Endodermal cell (in vitro differentiated cells): ENCODE results near the gene CPSF6. TPM values are rescaled to one million over a fixed set of nuclear protein-coding genes. Genes with fewer than 3 reads are reported as not detected.

ENCODE experiments used
- DNase-seq: peaks from one replicate; pipeline ENCODE4 v3.0.0-alpha.2; 2017
- H3K27ac ChIP-seq: 2 replicates; pipeline ENCODE4 v1.5.1; 2013; ENCODE audit warnings: mild to moderate bottlenecking, low read depth, low read length, moderate library complexity
- H3K27me3 ChIP-seq: 2 replicates; pipeline ENCODE4 v1.6.1; 2013; ENCODE audit warnings: mild to moderate bottlenecking, low read length, moderate library complexity; ENCODE audit not compliant: insufficient read depth, control insufficient read depth, poor library complexity, severe bottlenecking
- H3K36me3 ChIP-seq: 2 replicates; pipeline ENCODE4 v1.7.0; 2013; ENCODE audit warnings: mild to moderate bottlenecking, low read length, moderate library complexity; ENCODE audit not compliant: control insufficient read depth, insufficient read depth
- H3K4me1 ChIP-seq: one replicate; pipeline ENCODE4 v1.7.0; 2013; ENCODE audit warnings: low read length; ENCODE audit not compliant: control insufficient read depth, insufficient read depth
- H3K4me3 ChIP-seq: 2 replicates; pipeline ENCODE4 v1.5.1; 2013; ENCODE audit warnings: mild to moderate bottlenecking, low read length, moderate library complexity
- H3K9ac ChIP-seq: 2 replicates; pipeline ENCODE4 v1.6.1; 2013; ENCODE audit warnings: mild to moderate bottlenecking, low read length, moderate library complexity; ENCODE audit not compliant: poor library complexity, severe bottlenecking; ENCODE audit errors: extremely low read depth
- H3K9me3 ChIP-seq: 2 replicates; pipeline ENCODE4 v1.6.1; 2013; ENCODE audit warnings: mild to moderate bottlenecking, low read length, moderate library complexity; ENCODE audit not compliant: control insufficient read depth
- H3K27ac Mint-ChIP-seq: 2 replicates; pipeline ENCODE4 v1.8.0; 2020; ENCODE audit warnings: mixed read lengths
- H3K27me3 Mint-ChIP-seq: 2 replicates; pipeline ENCODE4 v1.8.0; 2021; ENCODE audit warnings: mild to moderate bottlenecking, mixed read lengths; ENCODE audit not compliant: insufficient read depth
- H3K36me3 Mint-ChIP-seq: 2 replicates; pipeline ENCODE4 v1.8.0; 2020; ENCODE audit warnings: low read depth, mixed read lengths
- H3K4me1 Mint-ChIP-seq: 2 replicates; pipeline ENCODE4 v1.8.0; 2020; ENCODE audit warnings: mixed read lengths
- H3K4me3 Mint-ChIP-seq: 2 replicates; pipeline ENCODE4 v1.8.0; 2020; ENCODE audit warnings: mild to moderate bottlenecking, moderate library complexity, mixed read lengths
- H3K9me3 Mint-ChIP-seq: 2 replicates; pipeline ENCODE4 v1.8.0; 2020; ENCODE audit warnings: mild to moderate bottlenecking, mixed read lengths
- WGBS, 2 experiments: methylation state at CpG; one replicate each; pipeline versions ENCODE4 v1.1.5 to v1.1.7; 2013; ENCODE audit warnings: missing lambda C conversion rate in 2 of 2, mixed read lengths in 1 of 2; ENCODE audit not compliant: insufficient coverage in 1 of 2, insufficient read length in 1 of 2; 5-methylcytosine and 5-hydroxymethylcytosine counted together
- total RNA-seq, 2 donors: library from RNA; stranded (reverse); fragmentation: NEBNext Ultra II Directional in 1 of 2; extraction: Animal tissue kit (Norgen Biotek cat#: 25700) in 1 of 2; gene quantifications; 2 replicates in 1 of 2; 3 replicates in 1 of 2; pipeline ENCODE4 v1.2.1, GENCODE V29; 2021
- TF ChIP-seq, protein P1 (sequence below): fragments of 200-600 bp; sonication (generic); conservative IDR thresholded peaks from 2 replicates; pipeline ENCODE4 v1.5.0; 2021; ENCODE audit warnings: antibody characterized with exemption, mild to moderate bottlenecking

CPSF6 gene
- total RNA-seq, 2 donors from 2014 or later, result 115 to 139 TPM

GRCh38 chr12:69241438-69242092 lies 2.2 kb downstream of the CPSF6 start:
- no peak overlapping the region for H3K27ac ChIP-seq
- peak overlapping the region; percentile 80 for H3K9ac ChIP-seq
- H3K36me3 ChIP-seq, result peaks cover 19% of the 10 kb centered on the region
- no peaks in the 10 kb centered on the region for H3K27me3 ChIP-seq
- Mint-ChIP-seq H3K27ac (no peak overlapping the region), H3K4me3 (peak overlapping the region; percentile 86), H3K36me3 (peaks cover 13% of the 10 kb centered on the region), H3K27me3 (no peaks in the 10 kb centered on the region), H3K4me1 (peaks cover 27% of the 10 kb centered on the region), H3K9me3 (no peaks in the 10 kb centered on the region)
- peak overlapping the region; percentile 86 for H3K4me3 ChIP-seq
- TF ChIP-seq, protein P1, sequence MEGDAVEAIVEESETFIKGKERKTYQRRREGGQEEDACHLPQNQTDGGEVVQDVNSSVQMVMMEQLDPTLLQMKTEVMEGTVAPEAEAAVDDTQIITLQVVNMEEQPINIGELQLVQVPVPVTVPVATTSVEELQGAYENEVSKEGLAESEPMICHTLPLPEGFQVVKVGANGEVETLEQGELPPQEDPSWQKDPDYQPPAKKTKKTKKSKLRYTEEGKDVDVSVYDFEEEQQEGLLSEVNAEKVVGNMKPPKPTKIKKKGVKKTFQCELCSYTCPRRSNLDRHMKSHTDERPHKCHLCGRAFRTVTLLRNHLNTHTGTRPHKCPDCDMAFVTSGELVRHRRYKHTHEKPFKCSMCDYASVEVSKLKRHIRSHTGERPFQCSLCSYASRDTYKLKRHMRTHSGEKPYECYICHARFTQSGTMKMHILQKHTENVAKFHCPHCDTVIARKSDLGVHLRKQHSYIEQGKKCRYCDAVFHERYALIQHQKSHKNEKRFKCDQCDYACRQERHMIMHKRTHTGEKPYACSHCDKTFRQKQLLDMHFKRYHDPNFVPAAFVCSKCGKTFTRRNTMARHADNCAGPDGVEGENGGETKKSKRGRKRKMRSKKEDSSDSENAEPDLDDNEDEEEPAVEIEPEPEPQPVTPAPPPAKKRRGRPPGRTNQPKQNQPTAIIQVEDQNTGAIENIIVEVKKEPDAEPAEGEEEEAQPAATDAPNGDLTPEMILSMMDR, result no peak
- H3K9me3 ChIP-seq, result no peaks in the 10 kb centered on the region
- H3K4me1 ChIP-seq, result no peaks in the 10 kb centered on the region
- no peak for DNase-seq
- WGBS, 2 experiments, result 0 to 19% methylated on average over 1 to 3 of the region's 5 CpGs

GRCh38 chr12:69243099-69244084 lies 4.0 kb downstream of the CPSF6 start:
- Mint-ChIP-seq H3K36me3 (peaks cover 22% of the 10 kb centered on the region), H3K27ac (peak overlapping the region; percentile 21), H3K9me3 (no peaks in the 10 kb centered on the region), H3K27me3 (no peaks in the 10 kb centered on the region), H3K4me3 (no peak overlapping the region), H3K4me1 (peaks cover 30% of the 10 kb centered on the region)
- Histone ChIP-seq H3K9me3 (peaks cover 5% of the 10 kb centered on the region), H3K36me3 (peaks cover 31% of the 10 kb centered on the region), H3K9ac (no peak overlapping the region), H3K27ac (no peak overlapping the region), H3K27me3 (no peaks in the 10 kb centered on the region), H3K4me3 (peak overlapping the region; percentile 86), H3K4me1 (no peaks in the 10 kb centered on the region)
- TF ChIP-seq, protein P1, result no peak
- 96 to 97% methylated on average over 5 to 7 of the region's 7 CpGs for WGBS, 2 experiments
- DNase-seq, result peak; percentile 46

DNA sequence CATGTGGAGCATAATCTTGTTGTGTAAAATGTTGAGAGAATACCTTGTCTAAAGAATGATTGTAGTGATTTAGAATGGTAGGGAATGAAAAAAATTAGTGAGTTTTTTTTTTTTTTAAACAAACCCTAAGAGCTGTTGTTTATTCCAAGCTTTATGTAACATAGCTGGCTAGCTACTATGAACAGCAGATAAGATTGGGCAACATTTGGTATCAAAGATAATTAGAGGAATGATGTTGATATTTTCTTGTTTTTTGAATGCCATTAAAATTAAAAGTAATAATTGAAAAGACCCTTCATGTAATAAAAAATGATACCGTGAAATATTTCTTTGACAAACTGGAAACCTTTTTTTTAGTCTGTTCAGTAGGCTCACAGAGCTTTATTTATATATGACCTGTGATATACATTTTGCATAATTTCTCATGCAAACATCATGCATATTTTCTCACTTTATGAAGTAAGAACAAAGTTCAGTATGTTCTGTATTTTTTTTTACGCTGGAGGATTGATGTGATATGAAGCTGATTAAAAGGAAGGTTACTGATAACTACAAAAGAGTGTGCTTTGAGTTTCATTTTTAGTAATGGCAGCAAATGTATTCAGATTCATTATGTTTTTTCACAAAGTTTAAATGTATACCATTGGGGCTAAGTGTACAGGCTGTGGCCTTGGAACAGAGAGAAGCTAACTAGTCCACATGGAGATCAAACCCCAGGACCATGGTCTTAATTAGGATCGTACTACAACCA lies 8.1 kb downstream of the CPSF6 start:
- Histone ChIP-seq H3K9me3 (peaks cover 9% of the 10 kb centered on the region), H3K4me1 (no peaks in the 10 kb centered on the region), H3K27me3 (no peaks in the 10 kb centered on the region), H3K9ac (no peak overlapping the region), H3K36me3 (peaks cover 58% of the 10 kb centered on the region), H3K4me3 (no peak overlapping the region), H3K27ac (no peak overlapping the region)
- WGBS, 2 experiments, result 98 to 100% methylated on average over 1 to 3 of the region's 3 CpGs
- H3K27me3 Mint-ChIP-seq, result no peaks in the 10 kb centered on the region
- no peak overlapping the region for H3K4me3 Mint-ChIP-seq
- no peak for DNase-seq
- H3K27ac Mint-ChIP-seq, result no peak overlapping the region
- peaks cover 2% of the 10 kb centered on the region for H3K9me3 Mint-ChIP-seq
- TF ChIP-seq, protein P1, result no peak
- H3K36me3 Mint-ChIP-seq, result peaks cover 40% of the 10 kb centered on the region
- peaks cover 24% of the 10 kb centered on the region for H3K4me1 Mint-ChIP-seq
